GM19351 (cell line): ENCODE results near the gene DAB1.

Experiments used
- ATAC-seq: cut with Tn5 transposase; IDR thresholded peaks from one replicate; pipeline ENCODE4 v1.9.1; 2021; ENCODE audit warnings: mild to moderate bottlenecking, moderate library complexity; ENCODE audit not compliant: unreplicated experiment

Gene DAB1

DNA sequence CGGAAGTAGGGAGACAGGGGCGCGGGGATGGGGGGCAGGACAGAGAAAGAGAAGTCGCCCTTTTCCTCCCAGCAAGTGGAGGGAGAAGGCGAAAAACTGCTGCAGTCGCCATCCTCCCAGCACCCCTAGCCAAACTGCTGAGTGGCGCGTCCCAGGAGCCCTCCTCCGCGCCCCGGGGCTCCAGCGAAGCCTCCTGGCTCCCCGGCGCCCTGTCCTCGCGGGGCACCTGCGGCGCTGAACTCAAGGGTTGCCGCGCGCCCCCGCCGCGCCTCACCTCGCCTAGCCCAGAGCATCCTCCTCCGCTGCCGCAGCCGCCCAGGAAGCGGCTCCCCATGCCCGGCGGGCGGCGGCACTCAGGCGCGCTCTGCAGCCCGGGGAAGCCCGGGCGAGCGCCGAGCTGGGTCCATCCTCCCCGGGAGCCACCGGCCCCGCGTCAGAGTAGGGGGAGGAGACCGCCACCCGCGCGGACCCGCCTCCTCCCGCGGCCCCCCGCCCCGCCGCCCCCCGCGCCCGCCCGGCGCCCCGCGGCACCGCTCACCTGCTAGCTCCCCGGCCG, at the start of gene DAB1:
Gene DAB1 (minus strand): TSS at position 405 of the 556 bp plus-strand sequence. CDS start 133,030 bp downstream, outside the sequence.
- no peak for ATAC-seq

GRCh38 chr1:57473448-57473847, 49.6 kb upstream of the DAB1 start:
- no peak for ATAC-seq

DNA sequence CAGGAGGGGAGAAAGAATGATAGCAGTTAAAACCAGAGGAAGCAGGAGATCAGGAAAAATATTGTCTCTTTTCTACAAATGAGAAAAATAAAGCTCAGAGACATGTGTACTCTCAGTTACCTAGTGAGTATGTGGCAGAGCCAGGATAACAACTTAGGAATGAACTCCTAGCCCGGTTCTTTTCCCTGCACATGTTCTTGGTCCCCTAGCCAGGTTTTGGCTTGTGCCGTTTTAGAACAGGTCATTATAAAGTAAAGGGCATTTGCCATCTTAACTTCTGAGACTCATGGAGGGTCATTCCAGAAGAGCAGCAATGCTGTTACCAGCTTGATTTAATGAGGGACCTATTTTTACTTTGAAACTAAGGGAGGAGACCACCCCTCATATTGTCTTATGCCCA, 48.1 kb upstream of the DAB1 start:
- ATAC-seq, result no peak

DNA sequence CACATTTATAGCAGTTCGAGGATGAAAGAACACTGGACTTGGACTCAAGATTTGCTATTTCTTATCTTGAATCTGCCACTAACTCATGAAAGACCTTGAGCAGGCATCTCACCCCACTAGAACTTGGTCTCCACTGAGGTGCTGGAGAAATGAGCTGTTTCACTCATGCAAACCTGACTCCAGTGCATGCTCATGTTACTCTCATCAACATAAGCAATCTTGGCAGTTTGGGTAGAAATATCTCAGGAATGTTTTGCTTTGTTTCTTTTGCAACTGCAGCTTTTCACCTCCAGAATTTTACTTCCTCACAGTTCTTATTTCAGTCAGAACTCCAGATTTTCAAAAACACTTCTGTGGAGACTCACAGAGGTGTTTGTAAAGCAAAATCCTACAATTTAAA, 46.2 kb upstream of the DAB1 start:
- ATAC-seq, result no peak

- no peak for ATAC-seq
These were observed 45.0 kb upstream of the DAB1 start for GRCh38 chr1:57468641-57469523.

DNA sequence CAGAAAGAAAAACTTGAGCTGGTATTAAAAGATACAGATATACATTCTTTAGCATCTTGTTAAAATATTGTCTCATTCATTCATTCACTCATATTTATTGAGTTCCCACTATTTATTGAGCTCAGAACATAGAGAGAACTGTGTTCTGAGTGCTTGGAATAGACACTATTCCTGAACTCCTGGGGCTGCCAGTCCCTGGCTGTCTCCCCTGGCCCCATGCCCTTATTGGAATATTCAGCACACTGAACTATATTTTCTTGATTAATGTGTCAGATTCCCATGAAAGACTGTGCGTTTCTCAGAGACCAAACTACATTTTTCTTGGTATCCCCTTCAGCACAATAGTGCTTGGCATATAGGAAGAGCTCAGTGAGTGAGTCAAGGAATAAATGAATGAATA, 44.0 kb upstream of the DAB1 start:
- ATAC-seq, result no peak

DNA sequence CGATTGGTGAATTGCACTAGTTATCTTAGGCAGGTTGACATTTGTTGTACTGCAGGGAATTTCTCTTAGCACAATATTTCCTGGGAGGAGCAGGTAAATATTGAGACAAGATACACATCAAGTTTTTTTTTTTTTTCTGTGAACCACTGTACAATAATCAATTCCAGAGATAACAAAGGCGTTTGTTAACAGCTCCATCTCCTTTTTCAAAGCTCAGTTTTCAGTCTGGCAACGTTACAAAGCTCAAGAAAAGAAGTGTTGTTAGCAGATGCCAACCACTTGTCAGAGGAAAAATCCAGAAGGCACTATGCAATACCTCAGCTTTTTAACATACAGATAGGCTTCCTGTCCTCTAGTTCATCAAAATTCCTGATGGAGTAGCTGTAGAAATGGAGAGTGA, 40.9 kb upstream of the DAB1 start:
- ATAC-seq, result no peak

GRCh38 chr1:57463343-57463742, 39.5 kb upstream of the DAB1 start:
- no peak for ATAC-seq

DNA sequence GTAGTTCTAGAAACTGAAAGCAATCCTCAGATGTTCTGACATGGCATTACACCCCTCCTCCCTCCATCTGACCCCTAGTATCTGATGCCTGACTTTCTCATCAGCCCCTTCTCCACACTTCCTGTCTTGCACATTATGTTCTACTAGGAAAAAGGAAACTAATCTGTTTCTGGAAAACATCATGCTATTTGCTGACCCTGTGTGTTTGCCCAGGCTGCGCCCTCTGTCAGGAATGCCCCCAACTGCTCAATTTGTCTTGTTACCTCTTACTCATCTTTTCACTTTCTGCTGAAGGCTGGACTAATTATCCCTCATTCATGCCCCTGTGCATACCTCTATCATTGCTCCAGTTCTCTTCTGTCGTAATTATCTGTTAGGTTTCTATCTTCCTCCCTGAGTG, 37.5 kb upstream of the DAB1 start:
- no peak for ATAC-seq

DNA sequence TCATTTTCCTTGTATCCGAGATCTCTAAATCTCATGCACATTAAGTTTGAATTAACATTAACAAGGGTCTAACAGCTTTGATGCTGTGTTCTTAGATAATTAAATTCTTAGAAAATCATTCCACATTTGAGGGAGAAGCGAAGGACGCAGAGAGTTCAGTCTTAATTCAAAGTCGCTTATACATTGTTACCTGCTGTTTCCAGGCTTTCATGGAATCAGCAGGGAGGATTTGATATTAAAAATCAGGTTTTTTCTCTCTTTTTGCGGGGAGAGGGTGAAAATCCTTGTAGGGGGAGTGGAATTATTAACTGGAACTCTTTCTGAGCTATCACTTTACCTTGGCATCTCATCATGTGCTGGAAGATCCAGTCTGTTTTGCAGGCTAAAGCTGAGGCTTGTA, 27.7 kb upstream of the DAB1 start:
- ATAC-seq, result no peak

- ATAC-seq, result no peak
These were observed 27.1 kb upstream of the DAB1 start for GRCh38 chr1:57450981-57451380.

DNA sequence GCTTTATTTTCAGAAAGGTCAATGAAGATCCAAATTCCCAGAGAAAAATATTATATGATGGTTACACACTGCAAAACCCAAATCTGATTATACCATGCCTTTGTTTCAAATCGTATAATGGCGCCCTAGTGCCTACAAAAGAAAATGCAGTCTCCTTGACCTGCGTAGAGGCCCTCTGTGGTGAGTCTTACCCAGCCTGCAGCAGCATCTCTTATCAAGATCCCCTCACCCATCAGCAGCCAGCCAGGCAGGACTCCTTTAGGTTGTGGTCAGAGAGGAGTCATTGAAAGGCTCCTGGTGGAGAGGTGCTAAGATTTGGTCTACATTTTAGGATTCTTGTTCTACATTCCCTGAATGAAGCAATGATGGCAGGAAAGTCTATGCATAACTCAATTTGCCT, 23.7 kb upstream of the DAB1 start:
- no peak for ATAC-seq

GRCh38 chr1:57443004-57443403, 19.1 kb upstream of the DAB1 start:
- ATAC-seq, result no peak

DNA sequence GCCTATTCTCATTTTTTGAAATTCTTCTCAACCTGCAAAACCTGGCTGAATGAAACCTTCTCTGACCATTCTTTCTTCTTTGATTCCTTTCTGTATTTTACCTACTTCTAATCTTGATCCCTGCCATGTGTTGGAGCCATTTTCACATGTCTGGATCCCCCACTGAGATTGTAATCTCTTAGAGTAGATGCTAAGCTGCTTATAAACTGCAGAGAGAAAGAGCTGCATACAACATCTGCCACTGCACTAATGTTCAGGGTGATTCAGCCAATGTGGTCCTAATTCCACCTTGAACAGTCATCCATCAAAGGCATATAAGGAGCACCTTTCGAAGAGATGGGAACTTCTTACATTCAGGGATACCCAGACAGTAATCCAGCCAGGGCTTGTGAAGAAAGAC, 16.2 kb upstream of the DAB1 start:
- ATAC-seq, result no peak

DNA sequence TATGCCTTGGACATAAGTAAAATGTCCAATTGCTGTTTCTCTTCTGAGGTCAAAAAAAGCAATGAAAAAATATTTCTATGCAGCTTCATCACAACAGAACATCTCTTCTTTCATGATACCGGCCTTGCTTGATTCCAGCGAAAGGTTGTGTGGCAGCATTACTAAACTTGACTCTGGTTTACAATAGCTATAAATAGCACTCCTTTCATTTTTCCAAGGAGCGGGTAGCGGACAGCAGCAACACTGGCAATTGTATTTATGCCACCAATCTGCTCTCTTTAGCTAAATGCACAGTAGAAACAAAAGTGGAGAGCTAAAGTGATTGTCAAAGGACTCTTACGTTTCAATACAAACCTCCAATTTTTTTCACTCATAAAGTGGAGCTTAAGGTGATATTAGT, 7.5 kb upstream of the DAB1 start:
- ATAC-seq, result no peak

GRCh38 chr1:57424231-57425027, 569 bp upstream of the DAB1 start:
- no peak for ATAC-seq

DNA sequence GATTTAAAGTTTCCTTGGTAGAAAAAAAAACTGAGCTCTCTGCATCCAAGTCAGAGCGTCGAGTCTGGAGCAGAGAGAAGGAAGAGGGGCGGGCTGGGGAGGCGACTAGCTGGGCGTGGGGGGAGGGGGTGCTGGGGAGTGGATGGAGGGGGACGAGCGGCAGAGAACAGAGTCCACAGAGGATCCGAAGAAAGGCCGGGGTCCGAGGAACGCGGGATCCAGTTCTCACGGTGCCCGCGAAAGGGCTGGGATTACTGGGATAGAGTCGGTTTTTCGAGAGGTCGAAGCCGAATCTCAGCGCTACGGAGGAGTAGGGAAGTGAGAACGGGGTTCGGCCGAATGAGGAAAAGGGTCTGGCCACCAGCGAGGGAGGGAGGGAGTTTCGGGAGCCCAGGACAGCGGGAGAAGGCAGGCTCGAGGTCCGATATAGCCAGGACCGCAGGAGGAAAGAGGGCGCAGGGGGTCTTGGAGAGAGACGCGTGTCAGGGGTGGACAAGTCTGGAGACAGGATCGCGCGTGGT, 665 bp downstream of the DAB1 start:
- ATAC-seq, result no peak

DNA sequence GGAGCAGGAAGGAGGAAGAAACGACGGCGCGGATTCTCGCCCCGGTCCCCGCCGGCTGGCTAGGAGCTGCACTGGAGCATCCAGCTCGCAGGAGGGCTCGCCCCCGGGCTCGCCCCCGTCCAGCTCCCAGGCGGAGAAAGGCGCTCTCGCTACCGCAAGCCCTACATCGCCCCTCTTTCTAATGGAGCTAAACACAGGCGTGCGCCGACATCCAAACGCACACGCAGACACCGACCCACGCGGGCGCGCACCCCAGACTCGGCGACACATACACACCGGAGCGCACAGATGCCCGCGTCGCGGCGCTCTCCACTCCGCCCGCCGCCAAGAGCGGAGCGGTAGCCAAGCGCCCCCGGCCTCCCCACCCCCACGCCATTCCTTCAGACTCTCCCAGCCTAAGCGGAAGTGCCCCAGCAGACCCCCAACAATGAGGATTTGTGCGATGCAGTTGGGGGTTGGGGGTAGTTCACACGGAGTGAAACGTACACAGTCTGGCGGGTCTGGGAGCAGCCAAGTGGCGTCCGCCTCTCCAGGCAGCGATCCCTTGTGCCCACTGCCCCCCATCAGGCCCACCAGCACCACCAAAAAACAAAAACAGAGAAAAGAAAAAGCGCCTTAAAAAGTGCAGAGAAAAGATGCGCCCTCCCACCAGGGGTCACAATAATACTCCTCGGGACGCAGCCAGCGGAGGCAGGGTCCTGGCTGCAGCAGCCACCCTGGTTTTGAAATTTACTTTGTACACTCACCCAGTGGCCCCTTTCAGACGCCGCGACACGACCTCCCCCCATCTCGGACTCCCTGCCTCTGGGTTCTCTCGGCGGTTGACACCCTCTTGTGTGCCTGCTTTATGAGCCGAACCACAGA, 1.4 kb downstream of the DAB1 start:
- no peak for ATAC-seq

DNA sequence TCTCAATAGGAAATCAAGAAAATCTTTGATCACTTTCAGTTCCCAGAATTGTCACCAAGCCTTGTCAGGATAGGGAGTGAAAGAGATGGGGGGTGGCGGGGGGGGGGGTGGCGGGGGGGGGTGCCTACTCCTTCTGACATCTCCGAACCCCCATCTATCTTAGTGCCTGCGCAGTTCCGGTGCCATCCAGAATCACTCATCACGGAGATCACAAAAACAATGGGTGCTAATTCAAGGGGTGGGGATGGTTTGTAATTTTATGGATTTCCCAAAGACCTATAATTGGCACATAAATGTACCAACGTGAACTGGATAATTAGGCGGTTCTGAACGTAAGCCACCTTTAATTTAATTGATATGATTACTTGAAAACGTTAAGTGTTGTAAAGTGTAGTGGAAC, 2.1 kb downstream of the DAB1 start:
- no peak for ATAC-seq

- no peak for ATAC-seq
These were observed 2.7 kb downstream of the DAB1 start for GRCh38 chr1:57420981-57421785.
